ENCODE measurements around the gene AP3S2.

DNA sequence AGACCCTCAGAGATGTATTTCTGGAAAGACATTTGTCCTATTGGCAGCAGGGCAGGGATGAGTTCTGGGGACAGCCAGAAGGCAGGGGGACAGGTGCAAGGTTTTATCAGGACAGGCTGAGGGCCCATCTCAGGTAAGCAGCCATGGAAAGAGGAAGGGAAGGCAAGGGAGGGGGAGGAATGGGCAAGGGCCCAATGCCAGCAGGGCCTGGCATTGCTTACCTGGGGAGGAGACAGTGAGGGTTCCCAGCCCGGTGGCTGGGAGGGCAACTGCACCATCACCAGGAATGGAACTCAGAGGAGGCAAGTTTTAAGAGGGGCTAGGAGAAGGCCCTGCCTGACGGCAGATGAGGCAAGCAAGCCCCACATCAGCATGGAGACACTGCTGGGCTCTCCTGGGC is 15.8 kb upstream of the AP3S2 start:
- TF ChIP-seq, protein P1, sequence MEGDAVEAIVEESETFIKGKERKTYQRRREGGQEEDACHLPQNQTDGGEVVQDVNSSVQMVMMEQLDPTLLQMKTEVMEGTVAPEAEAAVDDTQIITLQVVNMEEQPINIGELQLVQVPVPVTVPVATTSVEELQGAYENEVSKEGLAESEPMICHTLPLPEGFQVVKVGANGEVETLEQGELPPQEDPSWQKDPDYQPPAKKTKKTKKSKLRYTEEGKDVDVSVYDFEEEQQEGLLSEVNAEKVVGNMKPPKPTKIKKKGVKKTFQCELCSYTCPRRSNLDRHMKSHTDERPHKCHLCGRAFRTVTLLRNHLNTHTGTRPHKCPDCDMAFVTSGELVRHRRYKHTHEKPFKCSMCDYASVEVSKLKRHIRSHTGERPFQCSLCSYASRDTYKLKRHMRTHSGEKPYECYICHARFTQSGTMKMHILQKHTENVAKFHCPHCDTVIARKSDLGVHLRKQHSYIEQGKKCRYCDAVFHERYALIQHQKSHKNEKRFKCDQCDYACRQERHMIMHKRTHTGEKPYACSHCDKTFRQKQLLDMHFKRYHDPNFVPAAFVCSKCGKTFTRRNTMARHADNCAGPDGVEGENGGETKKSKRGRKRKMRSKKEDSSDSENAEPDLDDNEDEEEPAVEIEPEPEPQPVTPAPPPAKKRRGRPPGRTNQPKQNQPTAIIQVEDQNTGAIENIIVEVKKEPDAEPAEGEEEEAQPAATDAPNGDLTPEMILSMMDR (IDR thresholded peaks at IDR 0.05): no peak
- no peak for TF ChIP-seq POLR2A (IDR thresholded peaks at IDR 0.05)
